ENCODE results near the gene SEC14L5.

- TF ChIP-seq CTCF (IDR thresholded peaks at IDR 0.05; ENCODE audit: low read length) (no peak), EZH2 (IDR thresholded peaks at IDR 0.05; ENCODE audit: borderline replicate concordance, low read length) (no peak)
Observed at GRCh38 chr16:4926928-4927327, 31.2 kb upstream of the SEC14L5 start.
